Measurements from ENCODE around the gene SOD3.

The SOD3 gene

DNA sequence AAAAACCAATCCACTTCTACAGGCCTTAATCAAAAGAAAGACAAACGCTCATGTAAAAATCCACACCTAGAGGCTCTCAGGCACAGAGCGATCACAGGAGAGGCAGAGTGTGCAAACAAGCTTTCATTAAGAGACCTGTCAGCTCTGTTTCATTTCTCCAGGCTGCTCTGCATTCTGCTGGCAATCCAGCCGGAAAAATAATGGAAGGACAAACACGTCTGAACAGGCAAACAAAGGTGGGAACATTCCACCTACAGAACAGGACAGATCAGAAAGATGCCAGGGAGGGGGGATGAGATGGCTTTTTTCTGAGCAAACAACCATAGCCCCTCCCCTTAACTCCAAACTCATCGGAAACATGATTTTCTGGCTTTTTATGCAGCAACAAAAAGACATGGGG, 9.7 kb downstream of the SOD3 start:
- DNase-seq = no peak

DNA sequence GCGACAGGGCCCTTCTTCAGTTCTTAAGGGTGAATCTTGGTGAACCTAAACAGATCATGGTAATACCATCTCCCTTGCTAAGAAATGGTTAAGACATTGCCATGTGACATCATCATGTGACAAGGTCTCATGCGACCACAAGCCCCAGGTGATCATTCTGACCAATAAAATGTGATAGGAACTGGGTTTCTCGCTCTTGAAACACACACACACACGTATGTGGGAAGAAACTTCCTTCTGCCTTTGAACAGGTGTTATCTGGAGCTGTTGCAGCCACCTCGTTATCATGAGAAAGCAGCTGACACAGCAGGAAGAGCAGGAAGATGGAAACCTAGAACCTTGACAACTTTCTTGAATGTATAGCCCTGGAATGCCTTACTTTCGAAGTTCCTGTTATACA, 10.2 kb downstream of the SOD3 start:
- DNase-seq = no peak

DNA sequence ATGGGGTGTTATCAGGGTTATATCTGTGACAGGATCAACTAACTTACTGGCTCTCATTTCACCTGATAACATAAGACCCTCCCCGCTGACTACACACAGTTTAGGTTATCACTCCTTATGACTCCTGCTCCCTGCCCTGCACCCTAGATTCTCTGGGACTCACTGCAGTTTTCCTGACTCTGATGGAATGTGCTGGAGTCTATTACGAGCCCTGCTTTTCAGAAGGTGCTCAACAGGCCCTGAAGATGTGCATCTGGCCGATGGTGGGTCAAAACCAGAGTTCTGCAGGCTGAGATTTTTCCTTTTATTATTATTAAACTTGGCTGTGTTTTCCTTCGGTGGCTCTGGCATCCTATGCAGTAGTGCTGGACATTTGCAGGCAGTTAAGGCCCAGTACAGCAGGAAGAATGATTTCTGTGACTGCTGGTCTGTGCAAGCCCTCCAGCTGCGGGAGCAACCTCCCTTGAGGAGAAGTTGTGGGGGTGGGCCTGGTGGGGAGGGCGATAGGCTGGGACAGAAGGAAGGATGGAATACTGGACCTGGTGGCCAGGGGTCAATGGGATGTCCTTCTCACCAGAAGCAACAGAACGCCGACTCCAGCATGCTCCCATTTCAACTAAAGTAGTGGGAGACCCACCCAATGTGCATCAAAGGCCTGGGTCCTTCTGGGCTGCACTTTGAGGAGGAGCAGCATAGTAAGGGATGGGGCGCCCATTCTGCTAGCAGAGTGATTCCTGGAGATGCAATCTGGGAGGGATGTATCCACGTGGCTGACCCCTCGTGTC, 11.0 kb downstream of the SOD3 start:
- no peak for DNase-seq

DNA sequence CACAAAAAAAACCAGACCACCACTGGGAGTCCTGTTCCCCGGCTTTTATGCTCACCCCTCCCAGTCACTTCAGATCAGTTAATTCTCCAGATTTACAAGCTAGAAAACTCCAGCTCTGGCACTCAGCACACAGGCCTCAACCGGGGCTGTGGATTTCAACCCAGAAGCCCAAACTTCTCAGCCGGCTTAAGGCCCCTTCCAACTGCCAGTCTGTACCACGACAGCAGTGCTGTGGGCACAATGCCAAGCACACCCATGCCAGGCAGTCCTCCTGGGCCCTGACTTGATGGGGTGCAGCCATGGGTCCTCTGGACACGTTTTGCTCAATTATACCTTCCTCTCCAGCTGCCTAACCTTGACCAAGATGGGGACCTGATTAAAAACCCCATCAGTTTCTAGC, 12.2 kb downstream of the SOD3 start:
- no peak for DNase-seq

DNA sequence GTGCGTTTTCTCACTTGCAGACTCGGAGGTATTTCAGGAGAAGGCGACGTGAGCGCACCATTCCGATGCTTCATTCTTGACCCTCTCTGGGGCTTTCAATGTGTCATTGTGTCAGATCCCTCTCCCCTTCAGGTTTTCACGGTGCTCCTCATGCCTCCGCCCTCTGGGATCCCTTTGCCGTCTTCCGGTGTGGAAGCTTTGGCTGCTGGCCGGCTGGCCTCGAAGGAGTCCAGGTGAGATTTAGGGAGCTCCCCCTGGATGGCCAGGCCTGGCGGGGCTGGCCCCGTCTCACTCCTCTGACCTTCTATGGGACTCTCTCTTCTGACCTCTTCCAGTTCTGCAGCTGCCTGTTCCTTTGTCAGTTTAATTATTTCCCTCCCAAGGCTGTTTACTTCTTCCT, 12.9 kb downstream of the SOD3 start:
- no peak for DNase-seq

DNA sequence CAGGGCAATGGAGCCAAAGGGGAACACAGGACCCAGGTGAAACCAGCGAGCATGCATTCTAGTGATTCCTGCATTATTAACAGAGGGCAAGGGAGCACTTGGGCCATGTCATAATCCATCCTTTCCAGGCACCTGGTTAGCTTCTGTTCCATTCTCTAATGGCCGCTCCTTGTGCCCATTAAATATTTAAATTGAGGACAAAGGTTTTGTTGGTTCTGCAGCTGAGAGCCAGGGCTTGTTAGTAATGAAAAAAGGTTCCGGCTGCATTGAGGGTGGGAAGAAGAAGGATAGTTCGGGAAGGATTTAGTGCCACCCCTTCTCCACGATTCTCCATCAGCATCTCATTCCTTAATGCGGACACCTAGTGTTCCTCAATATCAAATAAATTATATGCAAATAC, 13.6 kb downstream of the SOD3 start:
- DNase-seq = no peak

DNA sequence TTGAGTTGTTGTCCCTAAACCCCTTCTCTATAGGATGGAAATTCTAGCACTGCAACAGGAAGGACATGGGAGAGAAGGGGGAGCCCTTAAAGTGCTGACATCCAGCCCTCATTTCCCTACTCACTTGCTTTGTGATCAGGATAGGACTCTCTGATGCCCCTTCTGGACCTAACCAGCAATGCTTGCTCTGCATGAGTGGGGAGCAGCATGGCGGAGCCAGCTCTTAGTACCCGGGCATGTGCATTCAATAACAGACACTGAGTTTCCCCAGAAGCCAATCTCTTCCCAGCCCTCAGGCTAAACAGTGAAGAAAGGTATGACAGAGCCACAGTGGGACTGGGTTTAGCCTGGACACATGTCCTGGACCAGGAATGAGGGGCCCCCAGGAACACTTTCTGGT, 14.0 kb downstream of the SOD3 start:
- no peak for DNase-seq

DNA sequence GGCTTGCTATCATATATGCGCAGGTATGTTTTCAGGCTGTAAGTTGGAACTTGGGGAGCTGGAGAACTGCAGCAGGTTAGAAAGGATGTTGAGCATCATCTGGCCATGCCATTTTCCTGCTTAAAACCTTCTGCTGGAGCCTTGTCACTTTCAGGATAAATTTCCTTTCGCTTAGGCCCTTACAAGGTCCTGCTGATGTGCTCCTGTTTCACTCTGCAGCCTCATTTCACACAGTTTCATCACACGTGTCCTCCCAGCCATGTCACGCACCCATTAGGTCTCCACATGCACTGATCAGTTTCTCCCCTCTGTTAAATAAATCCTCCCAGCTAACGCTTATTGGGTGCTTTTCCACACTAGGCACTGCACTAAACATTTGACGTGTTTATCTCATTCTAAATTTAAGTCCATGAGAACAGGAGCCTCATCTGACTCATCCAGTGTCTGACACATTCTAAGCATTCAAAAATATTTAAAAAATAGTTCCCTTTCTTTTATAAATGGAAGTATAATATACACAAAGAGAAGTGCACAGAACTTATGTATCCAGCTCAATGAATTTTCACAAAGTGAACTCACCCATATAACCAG, 14.5 kb downstream of the SOD3 start:
- no peak for DNase-seq

DNA sequence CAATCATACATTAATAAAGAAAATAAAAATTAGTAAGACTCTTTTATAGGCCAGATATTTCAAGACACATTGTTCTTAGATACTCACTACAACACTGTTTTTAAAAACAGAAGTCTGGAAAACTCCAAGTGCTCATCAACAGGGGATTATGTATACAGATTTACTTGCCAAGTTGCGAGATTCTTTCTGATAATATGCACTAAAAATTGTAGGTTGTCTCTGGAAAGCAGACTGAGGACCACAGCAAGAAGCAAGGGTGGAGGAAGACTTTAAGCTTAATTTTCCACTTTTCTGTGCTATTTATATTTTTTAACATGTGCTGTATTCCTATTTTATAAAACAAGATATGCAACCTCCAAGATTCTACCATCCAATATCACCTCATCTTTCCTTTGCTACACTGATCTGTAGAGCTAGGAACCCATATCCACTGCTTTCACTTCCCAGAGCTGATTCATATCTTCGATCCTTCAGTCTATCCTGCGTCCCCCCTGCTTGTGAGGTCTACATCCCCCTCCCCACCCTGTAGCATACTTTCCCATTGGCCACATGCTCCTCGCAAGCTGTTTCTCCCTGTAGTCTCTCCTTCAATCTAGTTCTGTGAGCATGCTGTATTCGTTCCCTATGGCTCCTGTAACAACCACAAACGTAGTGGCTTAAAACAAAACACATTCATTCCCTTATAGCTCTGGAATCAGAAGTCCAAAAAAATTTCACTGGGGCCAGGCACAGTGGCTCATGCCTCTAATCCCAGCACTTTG, 15.7 kb downstream of the SOD3 start:
- no peak for DNase-seq

DNA sequence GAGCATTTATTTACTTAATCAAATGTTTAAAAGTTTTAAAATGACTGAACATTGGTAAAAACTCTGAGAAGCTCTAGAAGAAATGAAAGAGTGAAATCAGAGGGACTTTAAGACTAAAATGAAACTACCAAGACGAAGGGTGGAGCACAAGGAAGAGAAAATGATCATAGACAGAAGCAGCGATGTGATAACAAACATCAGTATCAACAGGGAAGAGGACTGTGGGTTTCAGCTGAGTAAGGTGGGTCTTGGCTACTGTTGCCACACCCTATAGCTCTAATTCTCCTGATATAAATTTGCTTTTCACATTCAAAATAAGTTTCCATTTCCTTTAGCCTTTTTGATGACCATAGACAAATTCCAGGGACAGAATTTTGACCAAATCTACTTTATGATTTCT, 18.4 kb downstream of the SOD3 start:
- no peak for DNase-seq

DNA sequence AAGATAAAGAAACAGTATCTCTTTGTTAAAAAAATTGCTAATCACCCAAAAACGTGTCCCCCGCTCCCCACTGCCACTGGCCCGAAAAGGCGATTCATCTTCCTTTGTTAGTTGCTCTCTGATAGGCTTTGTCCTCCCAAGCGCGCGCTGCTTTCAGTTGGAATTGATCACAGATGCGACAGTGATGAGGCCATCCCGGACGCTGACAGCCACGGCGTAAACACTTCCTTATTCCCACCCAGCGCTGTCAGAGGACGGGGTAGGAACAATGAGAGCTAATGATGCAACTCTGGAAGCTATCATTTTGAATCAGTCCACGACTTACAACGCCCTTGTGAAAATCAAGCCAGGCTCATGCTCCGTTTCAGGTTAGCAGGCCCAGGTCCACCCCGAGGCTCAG, 21.4 kb downstream of the SOD3 start:
- DNase-seq = no peak

DNA sequence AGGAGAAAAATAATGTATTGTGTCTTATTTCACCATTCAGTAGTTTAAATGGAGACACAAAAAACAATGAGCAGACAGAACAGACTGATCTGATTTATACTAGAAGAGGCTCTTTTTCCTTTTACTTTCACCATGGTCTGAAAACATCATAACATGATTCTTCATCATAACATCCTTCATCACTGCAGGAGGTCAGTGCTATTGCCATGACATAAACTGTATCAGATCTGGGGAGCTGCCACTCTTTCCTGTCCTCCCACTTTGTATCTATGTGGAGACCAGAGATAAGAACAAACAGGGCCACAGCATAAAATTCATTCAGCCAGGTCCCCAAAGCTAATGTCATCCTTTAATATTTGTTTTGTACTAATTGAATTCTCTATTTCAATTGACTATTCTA, 25.2 kb downstream of the SOD3 start:
- DNase-seq = no peak

DNA sequence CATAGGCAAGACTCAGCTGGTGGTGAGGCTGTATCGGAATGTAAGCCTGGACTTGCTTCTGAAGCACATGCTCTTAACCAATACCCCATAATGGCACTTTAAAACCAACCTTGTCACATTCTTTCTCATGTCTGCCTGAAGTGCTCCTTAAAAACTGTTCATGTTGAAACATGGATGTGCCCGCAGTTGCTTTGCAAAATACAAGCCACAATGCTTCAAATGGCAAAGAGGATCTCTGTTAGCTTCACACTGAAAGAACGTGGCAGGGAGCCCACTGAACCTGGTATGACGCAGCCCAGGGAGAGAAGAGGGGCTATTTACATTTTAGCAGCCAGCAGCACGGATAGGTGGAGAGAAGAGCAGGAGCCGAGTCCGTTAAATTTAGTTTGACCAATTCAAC, 29.3 kb downstream of the SOD3 start:
- DNase-seq = no peak

DNA sequence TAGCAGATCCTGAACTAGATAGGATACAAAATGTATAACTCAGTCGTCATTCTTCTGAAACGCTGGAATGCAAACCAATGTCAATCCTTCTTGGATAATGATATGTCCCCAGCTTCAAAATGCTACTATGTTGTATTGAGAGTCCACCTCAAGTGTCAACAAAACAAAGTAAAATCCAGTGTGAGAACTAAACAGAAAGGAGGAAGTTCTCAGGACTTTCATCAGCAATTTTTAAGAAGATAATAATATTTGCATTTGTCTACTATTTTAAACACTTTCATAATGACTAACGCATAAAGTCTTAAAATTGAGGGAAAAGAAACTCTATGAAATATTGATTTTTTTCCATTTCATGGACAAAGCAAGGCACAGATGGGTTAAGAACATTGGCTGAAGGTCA, 36.3 kb downstream of the SOD3 start:
- DNase-seq = no peak

DNA sequence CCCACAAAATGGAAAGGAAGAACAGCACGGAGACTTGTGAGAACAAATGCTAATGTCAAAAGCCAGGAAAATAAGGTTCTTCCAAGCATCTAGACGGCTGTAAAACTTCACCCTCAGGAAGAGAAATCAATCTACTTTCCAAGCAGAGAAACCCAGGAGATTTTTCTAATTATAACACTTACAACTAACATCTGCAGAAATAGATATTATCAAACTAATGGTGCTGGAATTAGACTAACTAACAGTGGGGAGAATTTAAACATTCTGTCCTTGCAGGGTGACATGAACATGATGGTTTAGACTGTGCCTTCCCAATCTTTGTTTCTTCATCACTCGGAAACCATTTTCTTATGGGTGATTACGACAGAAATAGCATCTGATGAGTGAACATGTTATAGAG, 40.3 kb downstream of the SOD3 start:
- DNase-seq = no peak

DNA sequence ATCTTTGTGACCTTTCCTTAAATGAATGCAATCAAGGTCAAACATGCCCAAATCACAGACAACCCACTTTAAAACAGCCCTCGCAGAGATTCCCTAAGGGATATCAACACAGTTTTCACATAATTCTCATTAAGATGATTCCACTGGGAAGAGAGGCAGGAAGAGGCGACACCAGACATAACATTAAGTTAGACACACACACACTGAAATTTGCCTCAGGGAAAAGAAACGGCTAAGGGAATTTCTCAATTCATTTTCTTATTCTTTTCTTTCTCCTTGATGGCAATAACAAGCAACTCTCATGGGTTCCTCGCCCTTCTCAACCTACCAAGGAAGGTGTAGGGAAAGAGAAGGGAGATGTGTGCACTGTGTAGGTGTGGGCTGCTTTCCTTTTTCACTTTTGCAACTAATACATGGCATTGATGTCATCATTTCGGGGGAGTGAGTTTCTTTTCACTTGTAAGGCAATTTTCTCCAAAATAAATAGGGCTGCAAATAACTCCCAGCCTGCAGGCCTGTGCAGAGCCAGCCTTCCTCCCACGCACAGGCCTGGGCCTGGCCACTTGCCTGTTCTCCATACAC, 41.4 kb downstream of the SOD3 start:
- DNase-seq = no peak

DNA sequence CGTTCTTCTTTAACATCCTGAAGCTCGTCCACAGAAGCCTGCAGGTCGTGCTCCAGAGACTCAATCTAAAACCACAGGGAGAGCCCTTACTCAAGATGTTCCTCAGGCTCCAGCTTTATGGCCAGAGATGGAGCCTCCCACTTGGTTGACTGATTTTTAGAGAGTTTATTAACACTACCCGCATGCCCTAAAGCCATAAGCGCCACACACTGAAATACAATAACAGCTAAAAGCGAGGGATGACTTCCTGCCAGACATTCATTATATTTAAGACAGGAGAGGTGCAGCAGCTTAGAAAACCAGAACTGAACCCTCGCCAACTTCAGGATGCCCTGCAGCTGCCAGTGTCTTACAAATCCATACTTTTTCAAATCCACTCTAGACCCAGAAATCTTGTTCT, 42.0 kb downstream of the SOD3 start:
- DNase-seq = no peak

DNA sequence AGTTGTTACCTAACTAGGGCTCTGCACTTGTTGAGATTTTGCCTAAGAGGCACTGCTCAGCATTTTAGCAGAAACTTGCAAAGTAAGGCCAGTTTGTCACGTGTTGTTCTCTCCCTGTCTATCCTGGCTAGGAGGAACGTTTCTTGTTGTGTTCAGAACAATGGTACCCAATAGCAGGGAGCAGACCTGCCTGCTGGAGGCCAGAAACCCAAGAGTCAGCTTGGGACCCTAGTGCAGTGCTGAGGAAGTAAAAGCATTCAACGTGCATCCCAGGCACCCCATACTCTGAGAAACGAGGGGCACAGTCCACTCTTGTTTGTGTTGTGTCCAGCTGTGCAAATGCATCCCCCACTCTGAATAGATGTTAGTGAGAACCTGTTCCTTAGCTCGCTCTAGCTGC, 42.4 kb downstream of the SOD3 start:
- no peak for DNase-seq

DNA sequence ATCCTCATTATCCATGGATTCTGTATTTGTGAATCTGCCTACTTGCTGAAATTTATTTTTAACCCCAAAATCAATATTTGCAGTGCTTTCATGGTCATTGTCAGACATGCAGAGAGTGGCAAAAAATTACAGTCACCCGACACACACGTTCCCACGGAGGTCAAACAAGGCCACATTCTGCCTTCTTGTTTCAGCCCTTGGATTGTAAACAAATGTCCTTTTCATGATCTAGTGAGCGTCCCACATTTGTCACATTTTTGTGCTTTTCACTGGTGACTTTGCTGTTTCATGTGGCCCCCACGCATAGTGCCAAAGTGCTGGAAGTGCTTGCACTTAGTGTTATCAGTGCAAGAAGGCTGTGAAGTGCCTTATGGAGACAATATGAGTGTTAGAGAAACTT, 45.0 kb downstream of the SOD3 start:
- no peak for DNase-seq

DNA sequence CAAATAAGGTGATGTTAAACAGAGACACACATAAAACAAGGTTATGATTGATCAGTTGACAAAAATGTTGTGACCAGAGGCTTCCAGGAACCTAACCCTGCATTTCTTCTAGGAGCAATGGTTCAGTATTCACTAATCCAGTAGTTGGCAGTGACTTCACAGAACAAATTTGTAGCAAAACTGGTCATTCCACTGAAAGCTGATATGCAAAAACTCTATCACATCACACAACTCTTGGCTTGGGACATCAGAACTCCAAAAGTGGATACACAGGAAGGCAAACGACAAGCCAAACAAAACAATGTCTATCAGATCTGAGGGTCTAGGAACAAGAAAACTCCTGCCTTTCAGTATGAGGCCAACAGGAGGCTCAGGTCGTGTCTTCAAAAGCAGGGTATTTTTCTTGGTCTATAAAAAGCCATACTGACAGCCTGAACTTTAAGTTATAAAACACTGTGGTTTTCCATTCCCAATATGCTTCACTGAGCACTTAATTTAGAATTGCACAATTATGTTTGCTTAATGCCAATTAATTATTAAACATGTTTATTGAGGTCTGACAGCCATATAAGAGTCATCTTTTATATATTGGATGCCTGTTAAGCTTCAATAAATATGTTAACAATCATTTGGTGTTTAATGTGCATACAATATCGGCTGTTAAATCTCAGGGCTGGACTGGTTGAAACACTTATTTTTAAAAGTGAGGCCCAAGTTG, 45.6 kb downstream of the SOD3 start:
- DNase-seq = no peak

DNA sequence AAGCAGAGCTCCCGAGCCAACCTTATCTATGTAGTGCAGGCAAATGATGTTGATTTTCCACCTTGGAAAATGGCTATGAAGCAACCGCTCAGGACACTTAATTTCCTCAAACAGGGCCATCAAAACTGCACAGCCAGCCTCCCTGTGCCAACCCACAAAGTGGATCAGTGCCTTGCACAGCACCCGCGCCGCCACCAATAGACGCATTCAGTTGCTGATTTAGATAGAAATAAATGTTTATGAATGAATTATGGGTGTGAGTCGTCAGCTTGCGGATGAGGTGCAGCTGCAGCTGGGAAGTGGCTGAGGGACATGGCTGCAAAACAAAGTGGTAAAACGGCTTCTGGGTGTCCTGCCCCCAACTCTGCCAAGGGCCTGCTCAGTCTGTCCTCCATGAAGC, 47.0 kb downstream of the SOD3 start:
- DNase-seq = no peak

DNA sequence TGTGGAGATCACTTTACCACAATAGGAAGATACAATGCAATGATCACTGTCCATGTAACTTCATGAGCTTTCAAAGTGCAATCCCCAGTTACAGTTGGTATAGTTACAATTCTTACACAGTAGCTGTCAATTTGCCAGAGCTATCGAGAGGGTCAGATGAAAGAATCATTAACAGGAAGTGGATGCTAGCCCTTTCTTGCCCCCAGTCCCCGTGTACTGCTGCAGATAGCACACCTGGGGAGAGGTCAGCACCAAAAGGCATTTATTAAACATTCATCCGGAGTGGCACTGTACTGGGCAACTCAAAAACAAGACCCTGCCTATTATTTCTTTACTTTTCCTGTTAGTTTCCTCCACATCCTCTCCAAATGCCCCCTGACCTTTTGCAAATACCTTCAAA, 47.7 kb downstream of the SOD3 start:
- no peak for DNase-seq

DNA sequence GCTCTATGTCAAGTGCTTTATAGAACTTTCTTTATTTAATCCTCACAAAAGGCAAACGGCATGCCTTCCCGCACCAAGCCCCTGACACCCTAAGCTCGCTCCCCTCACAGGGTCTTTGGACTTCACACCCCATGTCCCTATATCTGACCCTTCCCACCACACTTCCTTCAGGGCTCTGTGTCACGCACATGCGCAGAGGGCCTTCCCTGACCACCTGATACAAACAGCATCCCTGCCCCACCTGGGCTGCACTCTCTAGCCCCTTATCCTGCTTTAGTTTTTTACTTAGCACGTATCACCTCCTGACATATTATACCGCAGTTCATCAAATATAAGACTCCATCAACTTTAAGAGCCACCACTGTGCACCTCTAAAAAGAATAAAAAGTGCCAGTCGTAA, 49.8 kb downstream of the SOD3 start:
- DNase-seq = no peak
